Measurements from ENCODE around the gene PPP2R2D.
"Not testable (repeated sequence)": the region's sequence is repeated elsewhere in the genome, so short reads cannot be mapped to it uniquely, and the experiment has no call there.

The PPP2R2D gene

GRCh38 chr10:131909929-131910328, 9.1 kb downstream of the PPP2R2D start:
- peaks cover 39% of the 10 kb centered on the region for H3K36me3 ChIP-seq (ENCODE audit: insufficient read depth, low read length)
- H3K4me1 ChIP-seq (ENCODE audit: insufficient read depth, low read length) = no peaks in the 10 kb centered on the region
- no peak overlapping the region for H2AFZ ChIP-seq (ENCODE audit: low read depth, low read length)
- H3K27me3 ChIP-seq (ENCODE audit: insufficient read depth, low read length) = no peaks in the 10 kb centered on the region
- H3K9me3 ChIP-seq (ENCODE audit: low read length) = peaks cover 4% of the 10 kb centered on the region
- no peak overlapping the region for H3K4me3 ChIP-seq (ENCODE audit: low read length)

GRCh38 chr10:131910663-131911314, 10.0 kb downstream of the PPP2R2D start:
- H2AFZ ChIP-seq (ENCODE audit: low read depth, low read length) = no peak overlapping the region
- peaks cover 30% of the 10 kb centered on the region for H3K36me3 ChIP-seq (ENCODE audit: insufficient read depth, low read length)
- H3K9me3 ChIP-seq (ENCODE audit: low read length) = peaks cover 4% of the 10 kb centered on the region
- H3K27me3 ChIP-seq (ENCODE audit: insufficient read depth, low read length) = no peaks in the 10 kb centered on the region
- H3K4me1 ChIP-seq (ENCODE audit: insufficient read depth, low read length) = no peaks in the 10 kb centered on the region
- H3K4me3 ChIP-seq (ENCODE audit: low read length) = no peak overlapping the region

GRCh38 chr10:131911451-131911850, 10.6 kb downstream of the PPP2R2D start:
- Histone ChIP-seq H2AFZ (ENCODE audit: low read depth, low read length) (no peak overlapping the region), H3K4me3 (ENCODE audit: low read length) (no peak overlapping the region), H3K27me3 (ENCODE audit: insufficient read depth, low read length) (no peaks in the 10 kb centered on the region), H3K36me3 (ENCODE audit: insufficient read depth, low read length) (peaks cover 24% of the 10 kb centered on the region), H3K9me3 (ENCODE audit: low read length) (peaks cover 4% of the 10 kb centered on the region), H3K4me1 (ENCODE audit: insufficient read depth, low read length) (no peaks in the 10 kb centered on the region)

GRCh38 chr10:131912620-131913019, 11.8 kb downstream of the PPP2R2D start:
- peaks cover 23% of the 10 kb centered on the region for H3K36me3 ChIP-seq (ENCODE audit: insufficient read depth, low read length)
- H3K9me3 ChIP-seq (ENCODE audit: low read length) = peaks cover 5% of the 10 kb centered on the region
- no peak overlapping the region for H2AFZ ChIP-seq (ENCODE audit: low read depth, low read length)
- no peak overlapping the region for H3K4me3 ChIP-seq (ENCODE audit: low read length)
- no peaks in the 10 kb centered on the region for H3K27me3 ChIP-seq (ENCODE audit: insufficient read depth, low read length)
- H3K4me1 ChIP-seq (ENCODE audit: insufficient read depth, low read length) = no peaks in the 10 kb centered on the region

GRCh38 chr10:131915484-131915883, 14.7 kb downstream of the PPP2R2D start:
- peaks cover 11% of the 10 kb centered on the region for H3K36me3 ChIP-seq (ENCODE audit: insufficient read depth, low read length)
- no peak overlapping the region for H3K4me3 ChIP-seq (ENCODE audit: low read length)
- peaks cover 5% of the 10 kb centered on the region for H3K9me3 ChIP-seq (ENCODE audit: low read length)
- H3K4me1 ChIP-seq (ENCODE audit: insufficient read depth, low read length) = no peaks in the 10 kb centered on the region
- H2AFZ ChIP-seq (ENCODE audit: low read depth, low read length) = no peak overlapping the region
- no peaks in the 10 kb centered on the region for H3K27me3 ChIP-seq (ENCODE audit: insufficient read depth, low read length)

- Histone ChIP-seq H3K4me1 (ENCODE audit: insufficient read depth, low read length) (peaks cover 2% of the 10 kb centered on the region), H3K4me3 (ENCODE audit: low read length) (no peak overlapping the region), H3K27me3 (ENCODE audit: insufficient read depth, low read length) (no peaks in the 10 kb centered on the region), H2AFZ (ENCODE audit: low read depth, low read length) (no peak overlapping the region), H3K9me3 (ENCODE audit: low read length) (peaks cover 5% of the 10 kb centered on the region), H3K36me3 (ENCODE audit: insufficient read depth, low read length) (peaks cover 9% of the 10 kb centered on the region)
These were observed 15.4 kb downstream of the PPP2R2D start for GRCh38 chr10:131915990-131916766.

- not testable (repeated sequence) for H3K9me3 ChIP-seq (ENCODE audit: low read length); H3K27me3 ChIP-seq (ENCODE audit: insufficient read depth, low read length); H3K4me3 ChIP-seq (ENCODE audit: low read length); H3K36me3 ChIP-seq (ENCODE audit: insufficient read depth, low read length); H3K4me1 ChIP-seq (ENCODE audit: insufficient read depth, low read length); H2AFZ ChIP-seq (ENCODE audit: low read depth, low read length)
These were observed 16.0 kb downstream of the PPP2R2D start for GRCh38 chr10:131916767-131917160.

- H3K4me1 ChIP-seq (ENCODE audit: insufficient read depth, low read length); H3K9me3 ChIP-seq (ENCODE audit: low read length); H3K36me3 ChIP-seq (ENCODE audit: insufficient read depth, low read length): not testable (repeated sequence)
These were observed 16.7 kb downstream of the PPP2R2D start for GRCh38 chr10:131917496-131917895.

GRCh38 chr10:131919461-131919860, 18.7 kb downstream of the PPP2R2D start:
- not testable (repeated sequence) for H3K27me3 ChIP-seq (ENCODE audit: insufficient read depth, low read length); H3K4me3 ChIP-seq (ENCODE audit: low read length); H3K9me3 ChIP-seq (ENCODE audit: low read length); H2AFZ ChIP-seq (ENCODE audit: low read depth, low read length); H3K36me3 ChIP-seq (ENCODE audit: insufficient read depth, low read length); H3K4me1 ChIP-seq (ENCODE audit: insufficient read depth, low read length)

More at GRCh38 chr10:131917496-131917895, 16.7 kb downstream of the PPP2R2D start:
- not testable (repeated sequence) for H2AFZ ChIP-seq (ENCODE audit: low read depth, low read length); H3K27me3 ChIP-seq (ENCODE audit: insufficient read depth, low read length); H3K4me3 ChIP-seq (ENCODE audit: low read length)

GRCh38 chr10:131920151-131920550, 19.3 kb downstream of the PPP2R2D start:
- H2AFZ ChIP-seq (ENCODE audit: low read depth, low read length) = no peak overlapping the region
- no peak overlapping the region for H3K4me3 ChIP-seq (ENCODE audit: low read length)
- no peaks in the 10 kb centered on the region for H3K27me3 ChIP-seq (ENCODE audit: insufficient read depth, low read length)
- H3K4me1 ChIP-seq (ENCODE audit: insufficient read depth, low read length) = peaks cover 8% of the 10 kb centered on the region
- H3K36me3 ChIP-seq (ENCODE audit: insufficient read depth, low read length) = no peaks in the 10 kb centered on the region
- peaks cover 5% of the 10 kb centered on the region for H3K9me3 ChIP-seq (ENCODE audit: low read length)

GRCh38 chr10:131920693-131921092, 19.9 kb downstream of the PPP2R2D start:
- Histone ChIP-seq H3K27me3 (ENCODE audit: insufficient read depth, low read length) (no peaks in the 10 kb centered on the region), H3K4me3 (ENCODE audit: low read length) (no peak overlapping the region), H2AFZ (ENCODE audit: low read depth, low read length) (no peak overlapping the region), H3K4me1 (ENCODE audit: insufficient read depth, low read length) (peaks cover 8% of the 10 kb centered on the region), H3K9me3 (ENCODE audit: low read length) (peaks cover 7% of the 10 kb centered on the region), H3K36me3 (ENCODE audit: insufficient read depth, low read length) (no peaks in the 10 kb centered on the region)

- H2AFZ ChIP-seq (ENCODE audit: low read depth, low read length) = no peak overlapping the region
- H3K9me3 ChIP-seq (ENCODE audit: low read length) = peaks cover 9% of the 10 kb centered on the region
- peaks cover 8% of the 10 kb centered on the region for H3K4me1 ChIP-seq (ENCODE audit: insufficient read depth, low read length)
- H3K4me3 ChIP-seq (ENCODE audit: low read length) = no peak overlapping the region
- H3K27me3 ChIP-seq (ENCODE audit: insufficient read depth, low read length) = no peaks in the 10 kb centered on the region
- H3K36me3 ChIP-seq (ENCODE audit: insufficient read depth, low read length) = no peaks in the 10 kb centered on the region
These were observed 20.4 kb downstream of the PPP2R2D start for GRCh38 chr10:131921184-131921583.

GRCh38 chr10:131923038-131923756, 22.4 kb downstream of the PPP2R2D start:
- H3K4me1 ChIP-seq (ENCODE audit: insufficient read depth, low read length) = peaks cover 8% of the 10 kb centered on the region
- no peaks in the 10 kb centered on the region for H3K36me3 ChIP-seq (ENCODE audit: insufficient read depth, low read length)
- H2AFZ ChIP-seq (ENCODE audit: low read depth, low read length) = no peak overlapping the region
- H3K27me3 ChIP-seq (ENCODE audit: insufficient read depth, low read length) = no peaks in the 10 kb centered on the region
- no peak overlapping the region for H3K4me3 ChIP-seq (ENCODE audit: low read length)
- peaks cover 8% of the 10 kb centered on the region for H3K9me3 ChIP-seq (ENCODE audit: low read length)

All from neuron (in vitro differentiated cells).